ENCODE measurements around the gene PACRG.

DNA sequence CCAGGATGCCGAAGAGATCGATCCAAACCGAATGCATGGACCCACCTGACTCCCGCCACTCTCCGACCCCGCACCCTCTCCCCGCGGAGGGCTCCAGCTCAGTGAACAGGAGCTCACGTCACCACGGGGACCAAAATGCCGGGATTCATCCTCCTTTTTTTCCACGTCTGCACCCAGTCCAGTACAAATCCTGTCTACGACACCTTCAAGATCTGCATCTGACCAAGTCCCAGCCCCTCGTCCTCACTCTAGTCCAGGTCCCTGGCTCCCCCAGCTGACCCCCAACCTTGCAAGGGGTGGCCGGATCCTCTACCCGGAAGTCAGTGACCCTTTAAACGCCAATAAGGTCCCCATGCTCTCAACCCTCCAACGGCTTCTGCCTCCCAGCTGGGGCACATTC lies 593.9 kb downstream of the PACRG start:
- TF ChIP-seq POLR2A (IDR thresholded peaks at IDR 0.05; ENCODE audit: low read depth, low read length) (no peak), SMC3 (IDR thresholded peaks at IDR 0.05; ENCODE audit: low read depth, low read length) (no peak), MAFK (IDR thresholded peaks at IDR 0.05; ENCODE audit: low read depth, low read length) (no peak), NFE2L2 (IDR thresholded peaks at IDR 0.05; ENCODE audit: low read depth, low read length) (no peak), MAZ (IDR thresholded peaks at IDR 0.05; ENCODE audit: borderline replicate concordance, low read depth, low read length) (no peak), CHD1 (IDR thresholded peaks at IDR 0.05; ENCODE audit: low read depth, low read length) (no peak), MXI1 (IDR thresholded peaks at IDR 0.05; ENCODE audit: borderline replicate concordance, low read depth, low read length) (no peak), RCOR1 (IDR thresholded peaks at IDR 0.05; ENCODE audit: insufficient replicate concordance, low read length) (no peak), RFX5 (IDR thresholded peaks at IDR 0.05; ENCODE audit: low read depth, low read length) (no peak)
- TF ChIP-seq, protein P1, sequence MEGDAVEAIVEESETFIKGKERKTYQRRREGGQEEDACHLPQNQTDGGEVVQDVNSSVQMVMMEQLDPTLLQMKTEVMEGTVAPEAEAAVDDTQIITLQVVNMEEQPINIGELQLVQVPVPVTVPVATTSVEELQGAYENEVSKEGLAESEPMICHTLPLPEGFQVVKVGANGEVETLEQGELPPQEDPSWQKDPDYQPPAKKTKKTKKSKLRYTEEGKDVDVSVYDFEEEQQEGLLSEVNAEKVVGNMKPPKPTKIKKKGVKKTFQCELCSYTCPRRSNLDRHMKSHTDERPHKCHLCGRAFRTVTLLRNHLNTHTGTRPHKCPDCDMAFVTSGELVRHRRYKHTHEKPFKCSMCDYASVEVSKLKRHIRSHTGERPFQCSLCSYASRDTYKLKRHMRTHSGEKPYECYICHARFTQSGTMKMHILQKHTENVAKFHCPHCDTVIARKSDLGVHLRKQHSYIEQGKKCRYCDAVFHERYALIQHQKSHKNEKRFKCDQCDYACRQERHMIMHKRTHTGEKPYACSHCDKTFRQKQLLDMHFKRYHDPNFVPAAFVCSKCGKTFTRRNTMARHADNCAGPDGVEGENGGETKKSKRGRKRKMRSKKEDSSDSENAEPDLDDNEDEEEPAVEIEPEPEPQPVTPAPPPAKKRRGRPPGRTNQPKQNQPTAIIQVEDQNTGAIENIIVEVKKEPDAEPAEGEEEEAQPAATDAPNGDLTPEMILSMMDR (conservative IDR thresholded peaks at IDR 0.05; ENCODE audit: low read depth, low read length) = no peak
- TF ChIP-seq, protein P2, sequence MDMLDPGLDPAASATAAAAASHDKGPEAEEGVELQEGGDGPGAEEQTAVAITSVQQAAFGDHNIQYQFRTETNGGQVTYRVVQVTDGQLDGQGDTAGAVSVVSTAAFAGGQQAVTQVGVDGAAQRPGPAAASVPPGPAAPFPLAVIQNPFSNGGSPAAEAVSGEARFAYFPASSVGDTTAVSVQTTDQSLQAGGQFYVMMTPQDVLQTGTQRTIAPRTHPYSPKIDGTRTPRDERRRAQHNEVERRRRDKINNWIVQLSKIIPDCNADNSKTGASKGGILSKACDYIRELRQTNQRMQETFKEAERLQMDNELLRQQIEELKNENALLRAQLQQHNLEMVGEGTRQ (IDR thresholded peaks at IDR 0.05; ENCODE audit: low read depth, low read length) = no peak
